ENCODE data around the gene NT5E. TPM values are rescaled to one million over a fixed set of nuclear protein-coding genes. Genes with fewer than 3 reads are reported as not detected.
A peak's percentile ranks its signal among the peaks of the same experiment; 100 is the strongest.

NT5E gene
- total RNA-seq, 1 experiment from 2014 or later: 15.8 TPM

DNA sequence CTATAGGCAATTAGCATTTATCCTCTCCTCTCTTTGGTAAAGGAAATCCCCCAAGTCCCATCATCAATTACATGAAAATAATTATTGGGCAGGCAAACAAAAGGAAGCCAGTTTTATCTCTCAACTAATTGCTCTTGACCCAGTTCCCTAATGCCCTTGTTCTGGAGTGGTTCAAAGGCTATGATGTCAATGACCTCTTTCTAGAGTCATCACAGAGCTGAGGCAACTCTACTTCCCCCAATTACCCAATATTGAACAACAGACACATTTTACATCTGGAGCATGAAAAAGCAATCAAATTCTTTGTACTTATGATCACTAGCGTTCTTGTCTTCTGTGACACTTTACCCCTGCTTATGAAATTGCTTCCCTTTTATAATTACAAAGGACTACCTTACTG, 43.5 kb downstream of the NT5E start:
- no peak overlapping the region for H3K27ac ChIP-seq (ENCODE audit: low read length)
- H3K27me3 ChIP-seq (ENCODE audit: low read length): no peaks in the 10 kb centered on the region
- no peak overlapping the region for H3K9ac ChIP-seq (ENCODE audit: low read length)
- ATAC-seq (no peak), DNase-seq (no peak)
- POLR2A ChIA-PET (ENCODE audit: unreplicated experiment): no interaction called here
- H4K20me1 ChIP-seq (ENCODE audit: low read length): no peaks in the 10 kb centered on the region
- H3K4me1 ChIP-seq (ENCODE audit: insufficient read depth, low read length): peaks cover 25% of the 10 kb centered on the region
- no peaks in the 10 kb centered on the region for H3K9me3 ChIP-seq (ENCODE audit: low read length)
- no TSS peak for BruUV-seq (replicated peaks)
- intact Hi-C loops (cut with micrococcal nuclease): no loop called here
- no peak overlapping the region for H3K4me3 ChIP-seq (ENCODE audit: low read length)
- H3K79me2 ChIP-seq (ENCODE audit: low read length): no peaks in the 10 kb centered on the region
- no peaks in the 10 kb centered on the region for H3F3A ChIP-seq (ENCODE audit: low read length, unreplicated experiment)
- no peaks in the 10 kb centered on the region for H3K9me2 ChIP-seq (replicated peaks; ENCODE audit: low read length)
- H3K36me3 ChIP-seq (ENCODE audit: low read depth, low read length): no peaks in the 10 kb centered on the region
- H2AFZ ChIP-seq (ENCODE audit: low read length): no peak overlapping the region
- TF ChIP-seq CTCF (conservative IDR thresholded peaks at IDR 0.05; ENCODE audit: low read depth, low read length) (no peak), EZH2 (IDR thresholded peaks at IDR 0.05; ENCODE audit: low read length, unreplicated experiment) (no peak)
- H3K4me2 ChIP-seq (ENCODE audit: low read length): no peak overlapping the region
- CTCF ChIA-PET: no interaction called here

DNA sequence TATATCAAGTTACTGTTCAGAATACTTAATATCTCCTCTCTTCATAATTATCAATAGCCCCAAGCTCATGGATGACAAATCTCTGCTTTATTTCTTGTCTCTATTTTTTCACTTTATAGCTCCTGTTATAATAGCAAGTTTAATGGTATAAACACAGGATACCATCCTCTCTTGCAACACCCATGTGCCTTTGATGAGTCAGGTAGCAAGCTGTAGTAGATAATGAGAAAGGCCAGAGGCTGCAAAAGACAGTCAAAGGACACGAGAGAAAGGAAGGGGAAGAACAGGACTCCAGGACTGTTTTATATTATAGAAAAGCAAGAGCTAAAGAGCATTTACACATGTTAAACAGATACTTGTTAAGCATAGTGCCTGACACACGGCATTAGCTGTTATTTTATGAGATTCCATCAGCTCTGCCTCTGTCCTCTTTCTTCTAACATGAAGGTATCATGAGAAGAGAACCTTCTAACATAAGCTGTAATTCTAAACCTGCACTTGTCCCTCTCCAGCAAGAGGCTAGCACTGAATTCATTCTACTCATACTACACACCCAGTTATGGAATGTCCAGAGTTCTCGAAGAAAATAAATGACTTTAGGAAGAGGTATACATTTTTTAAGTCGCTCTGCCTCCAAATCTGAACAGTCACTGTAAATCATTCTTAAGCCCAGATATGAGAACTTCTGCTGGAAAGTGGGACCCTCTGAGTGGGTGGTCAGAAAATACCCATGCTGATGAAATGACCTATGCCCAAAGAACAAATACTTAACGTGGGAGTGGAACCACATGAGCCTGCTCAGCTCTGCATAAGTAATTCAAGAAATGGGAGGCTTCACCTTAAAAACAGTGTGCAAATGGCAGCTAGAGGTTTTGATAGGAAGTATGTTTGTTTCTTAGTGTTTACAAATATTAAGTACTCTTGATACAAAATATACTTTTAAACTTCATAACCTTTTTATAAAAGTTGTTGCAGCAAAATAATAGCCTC, 45.0 kb downstream of the NT5E start:
- POLR2A ChIA-PET (ENCODE audit: unreplicated experiment): interaction anchor here (0.5 kb wide), 1 partner anchor 19 kb away, joined by 3 read pairs; no protein-coding TSS in a partner anchor
- DNase-seq (peak; percentile 8), ATAC-seq (no peak)
- Histone ChIP-seq H3K9ac (ENCODE audit: low read length) (no peak overlapping the region), H2AFZ (ENCODE audit: low read length) (no peak overlapping the region), H3K4me2 (ENCODE audit: low read length) (no peak overlapping the region), H3K4me1 (ENCODE audit: insufficient read depth, low read length) (peaks cover 35% of the 10 kb centered on the region), H3K36me3 (ENCODE audit: low read depth, low read length) (no peaks in the 10 kb centered on the region), H4K20me1 (ENCODE audit: low read length) (no peaks in the 10 kb centered on the region), H3K9me2 (replicated peaks; ENCODE audit: low read length) (no peaks in the 10 kb centered on the region), H3K27ac (ENCODE audit: low read length) (no peak overlapping the region), H3K9me3 (ENCODE audit: low read length) (no peaks in the 10 kb centered on the region), H3K4me3 (ENCODE audit: low read length) (no peak overlapping the region), H3K79me2 (ENCODE audit: low read length) (no peaks in the 10 kb centered on the region), H3F3A (ENCODE audit: low read length, unreplicated experiment) (no peaks in the 10 kb centered on the region), H3K27me3 (ENCODE audit: low read length) (no peaks in the 10 kb centered on the region)
- intact Hi-C loops (cut with micrococcal nuclease): no loop called here
- TSS peak; percentile 34 for BruUV-seq (replicated peaks)
- no peak for TF ChIP-seq EZH2 (IDR thresholded peaks at IDR 0.05; ENCODE audit: low read length, unreplicated experiment)
- no peak for TF ChIP-seq CTCF (conservative IDR thresholded peaks at IDR 0.05; ENCODE audit: low read depth, low read length)
- no peak for TF ChIP-seq EZH2phosphoT487 (IDR thresholded peaks at IDR 0.05; ENCODE audit: borderline replicate concordance, low read length)
- CTCF ChIA-PET: no interaction called here

- no peaks in the 10 kb centered on the region for H3F3A ChIP-seq (ENCODE audit: low read length, unreplicated experiment)
- DNase-seq (no peak), ATAC-seq (no peak)
- H3K27ac ChIP-seq (ENCODE audit: low read length): no peak overlapping the region
- ChIA-PET CTCF (no interaction called here), POLR2A (ENCODE audit: unreplicated experiment) (no interaction called here)
- no peak overlapping the region for H3K4me2 ChIP-seq (ENCODE audit: low read length)
- intact Hi-C loops (cut with micrococcal nuclease): no loop called here
- TF ChIP-seq CTCF (conservative IDR thresholded peaks at IDR 0.05; ENCODE audit: low read depth, low read length) (no peak), EZH2 (IDR thresholded peaks at IDR 0.05; ENCODE audit: low read length, unreplicated experiment) (no peak), EZH2phosphoT487 (IDR thresholded peaks at IDR 0.05; ENCODE audit: borderline replicate concordance, low read length) (no peak)
- no peaks in the 10 kb centered on the region for H3K79me2 ChIP-seq (ENCODE audit: low read length)
- no peaks in the 10 kb centered on the region for H3K9me2 ChIP-seq (replicated peaks; ENCODE audit: low read length)
- H3K4me3 ChIP-seq (ENCODE audit: low read length): no peak overlapping the region
- no TSS peak for BruUV-seq (replicated peaks)
- no peaks in the 10 kb centered on the region for H3K36me3 ChIP-seq (ENCODE audit: low read depth, low read length)
- H3K9me3 ChIP-seq (ENCODE audit: low read length): no peaks in the 10 kb centered on the region
- no peaks in the 10 kb centered on the region for H3K27me3 ChIP-seq (ENCODE audit: low read length)
- H3K9ac ChIP-seq (ENCODE audit: low read length): no peak overlapping the region
- H4K20me1 ChIP-seq (ENCODE audit: low read length): no peaks in the 10 kb centered on the region
- H2AFZ ChIP-seq (ENCODE audit: low read length): no peak overlapping the region
- H3K4me1 ChIP-seq (ENCODE audit: insufficient read depth, low read length): peaks cover 23% of the 10 kb centered on the region
Observed at GRCh38 chr6:85496009-85496579, 46.2 kb downstream of the NT5E start.
